ENCODE results near the gene MAFG.

MAFG gene

DNA sequence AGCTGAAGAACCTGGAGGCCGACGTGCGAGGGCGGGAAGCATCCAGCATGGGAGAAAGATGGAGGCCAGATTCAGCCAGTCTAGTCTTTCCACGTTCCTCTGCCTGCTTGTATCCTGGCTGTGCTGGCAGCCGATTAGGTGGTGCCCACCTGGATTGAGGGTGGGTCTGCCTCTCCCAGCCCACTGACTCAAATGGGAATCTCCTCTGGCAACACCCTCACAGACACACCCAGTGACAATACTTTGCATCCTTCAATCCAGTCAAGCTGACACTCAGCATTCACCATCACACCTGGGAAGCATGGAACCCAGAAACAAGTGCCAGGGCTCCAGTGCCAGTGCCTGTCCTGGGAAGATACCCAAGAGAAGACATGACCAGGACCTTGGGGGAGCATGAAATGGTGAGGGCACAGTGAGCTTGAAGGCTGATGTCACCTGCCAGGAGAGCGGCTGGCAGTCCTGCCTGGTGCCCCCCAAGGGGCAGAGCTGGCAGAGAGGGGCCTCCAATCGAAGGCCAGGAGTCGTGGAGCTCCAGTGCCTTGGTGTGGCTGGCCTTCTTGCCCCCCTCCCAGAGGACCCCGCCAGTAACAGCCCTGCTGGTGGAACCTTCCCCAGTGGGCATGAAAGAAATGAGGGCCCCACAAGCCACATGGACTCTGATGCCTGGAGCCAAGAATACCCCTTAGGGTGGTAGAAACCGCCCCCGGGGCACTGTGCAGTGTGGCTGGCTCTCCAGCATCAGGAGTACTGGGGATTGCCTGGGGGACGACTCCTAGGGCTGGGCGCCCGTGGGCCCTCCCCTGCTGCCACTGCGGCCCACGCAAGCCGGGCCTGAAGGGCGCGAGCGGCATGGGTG lies 26.1 kb downstream of the MAFG start:
- Histone ChIP-seq H3K4me3 (ENCODE audit: low read depth, low read length) (no peak overlapping the region), H3K4me1 (ENCODE audit: control insufficient read depth, insufficient read depth, low read length) (0 out of 2 replicates have a peak, but pooled peaks cover 4% of the 10 kb centered on the region), H3K9me3 (ENCODE audit: control insufficient read depth, insufficient read depth, low read depth, low read length) (no peaks in the 10 kb centered on the region), H3K27ac (ENCODE audit: extremely low read depth, low read depth, low read length) (no peak overlapping the region), H3K36me3 (ENCODE audit: control insufficient read depth in 2 of 2, insufficient read depth in 1 of 2, low read length in 2 of 2) (peaks cover 20 to 72% of the 10 kb centered on the region in 2 experiments)
- ChIA-PET POLR2A (interaction anchor here (1.1 to 2.2 kb wide), 2 partner anchors 8 to 121 kb away, joined by 4 to 6 read pairs; partner anchors contain the start of genes CENPX and LRRC45), CTCF (interaction anchor here (0.9 kb wide), 1 partner anchor 205 kb away, joined by 5 read pairs; no protein-coding TSS in a partner anchor)
- TF ChIP-seq ZNF239 (tag by site-specific recombination; IDR thresholded peaks at IDR 0.05) (no peak), ZNF596 (tag by site-specific recombination; IDR thresholded peaks at IDR 0.05) (no peak), ZNF433 (tag by site-specific recombination; IDR thresholded peaks at IDR 0.05; ENCODE audit: low read depth) (no peak), ZNF521 (tag by site-specific recombination; IDR thresholded peaks at IDR 0.05) (no peak), GLIS2 (tag by site-specific recombination; IDR thresholded peaks at IDR 0.05) (peak; percentile 61), ZNF2 (tag by site-specific recombination; IDR thresholded peaks at IDR 0.05) (no peak), EGR2 (tag by site-specific recombination; IDR thresholded peaks at IDR 0.05; ENCODE audit: low read depth) (peak; percentile 5; the same call in 1 of the 2 replicates), ZBTB17 (tag by site-specific recombination; IDR thresholded peaks at IDR 0.05) (peak; percentile 23; the same call in 1 of the 2 replicates), KLF10 (tag by site-specific recombination; IDR thresholded peaks at IDR 0.05) (no peak), ZNF791 (tag by site-specific recombination; IDR thresholded peaks at IDR 0.05) (no peak), ZFHX2 (tag by site-specific recombination; conservative IDR thresholded peaks at IDR 0.05) (peak; percentile 16), GLI2 (tag by site-specific recombination; IDR thresholded peaks at IDR 0.05; ENCODE audit: borderline replicate concordance, low read depth) (no peak)
- TF ChIP-seq, protein P1, sequence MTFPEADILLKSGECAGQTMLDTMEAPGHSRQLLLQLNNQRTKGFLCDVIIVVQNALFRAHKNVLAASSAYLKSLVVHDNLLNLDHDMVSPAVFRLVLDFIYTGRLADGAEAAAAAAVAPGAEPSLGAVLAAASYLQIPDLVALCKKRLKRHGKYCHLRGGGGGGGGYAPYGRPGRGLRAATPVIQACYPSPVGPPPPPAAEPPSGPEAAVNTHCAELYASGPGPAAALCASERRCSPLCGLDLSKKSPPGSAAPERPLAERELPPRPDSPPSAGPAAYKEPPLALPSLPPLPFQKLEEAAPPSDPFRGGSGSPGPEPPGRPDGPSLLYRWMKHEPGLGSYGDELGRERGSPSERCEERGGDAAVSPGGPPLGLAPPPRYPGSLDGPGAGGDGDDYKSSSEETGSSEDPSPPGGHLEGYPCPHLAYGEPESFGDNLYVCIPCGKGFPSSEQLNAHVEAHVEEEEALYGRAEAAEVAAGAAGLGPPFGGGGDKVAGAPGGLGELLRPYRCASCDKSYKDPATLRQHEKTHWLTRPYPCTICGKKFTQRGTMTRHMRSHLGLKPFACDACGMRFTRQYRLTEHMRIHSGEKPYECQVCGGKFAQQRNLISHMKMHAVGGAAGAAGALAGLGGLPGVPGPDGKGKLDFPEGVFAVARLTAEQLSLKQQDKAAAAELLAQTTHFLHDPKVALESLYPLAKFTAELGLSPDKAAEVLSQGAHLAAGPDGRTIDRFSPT (tag by site-specific recombination; IDR thresholded peaks at IDR 0.05) = peak; percentile 67; the same call in 1 of the 2 replicates

DNA sequence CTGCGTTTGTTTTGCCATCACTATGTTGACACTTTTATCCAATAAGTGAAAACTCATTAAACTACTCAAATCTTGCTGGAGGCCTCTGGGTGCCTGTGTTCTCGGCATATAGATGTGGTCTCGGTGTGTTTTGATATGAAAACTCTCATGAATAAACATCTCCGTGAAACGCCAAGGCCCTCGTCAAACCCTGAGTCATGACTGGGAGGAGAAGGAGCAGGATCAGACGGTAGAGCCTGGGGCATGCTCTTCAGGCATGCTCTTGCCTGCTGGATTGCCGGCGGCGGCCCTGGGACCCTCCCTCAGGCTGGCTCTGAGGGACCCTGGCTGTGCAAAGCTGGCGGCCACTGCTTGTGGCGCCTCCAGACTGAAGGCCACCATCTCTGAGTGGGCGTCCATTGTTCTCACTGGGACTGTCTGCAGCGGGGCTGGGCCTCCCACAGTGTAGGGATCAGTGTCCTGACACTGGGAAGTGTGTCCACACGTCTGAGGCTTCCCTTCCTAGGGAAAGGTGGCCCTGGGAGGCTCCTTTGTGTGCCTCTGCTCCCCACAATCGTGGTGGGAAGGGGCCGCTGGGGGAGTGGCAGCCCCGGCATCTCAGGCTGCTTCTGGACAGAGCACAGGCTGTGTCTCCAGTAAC lies 27.2 kb downstream of the MAFG start:
- Histone ChIP-seq H3K4me1 (ENCODE audit: control insufficient read depth, insufficient read depth, low read length) (0 out of 2 replicates have a peak, but pooled peaks cover 4% of the 10 kb centered on the region), H3K27ac (ENCODE audit: extremely low read depth, low read depth, low read length) (no peak overlapping the region), H3K36me3 (ENCODE audit: control insufficient read depth in 2 of 2, insufficient read depth in 1 of 2, low read length in 2 of 2) (peaks cover 30 to 68% of the 10 kb centered on the region in 2 experiments), H3K4me3 (ENCODE audit: low read depth, low read length) (no peak overlapping the region), H3K9me3 (ENCODE audit: control insufficient read depth, insufficient read depth, low read depth, low read length) (no peaks in the 10 kb centered on the region)
- TF ChIP-seq, protein P2, sequence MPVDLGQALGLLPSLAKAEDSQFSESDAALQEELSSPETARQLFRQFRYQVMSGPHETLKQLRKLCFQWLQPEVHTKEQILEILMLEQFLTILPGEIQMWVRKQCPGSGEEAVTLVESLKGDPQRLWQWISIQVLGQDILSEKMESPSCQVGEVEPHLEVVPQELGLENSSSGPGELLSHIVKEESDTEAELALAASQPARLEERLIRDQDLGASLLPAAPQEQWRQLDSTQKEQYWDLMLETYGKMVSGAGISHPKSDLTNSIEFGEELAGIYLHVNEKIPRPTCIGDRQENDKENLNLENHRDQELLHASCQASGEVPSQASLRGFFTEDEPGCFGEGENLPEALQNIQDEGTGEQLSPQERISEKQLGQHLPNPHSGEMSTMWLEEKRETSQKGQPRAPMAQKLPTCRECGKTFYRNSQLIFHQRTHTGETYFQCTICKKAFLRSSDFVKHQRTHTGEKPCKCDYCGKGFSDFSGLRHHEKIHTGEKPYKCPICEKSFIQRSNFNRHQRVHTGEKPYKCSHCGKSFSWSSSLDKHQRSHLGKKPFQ (tag by site-specific recombination; IDR thresholded peaks at IDR 0.05) = no peak
- TF ChIP-seq ZNF157 (tag by site-specific recombination; IDR thresholded peaks at IDR 0.05) = no peak
- TF ChIP-seq ZFHX2 (tag by site-specific recombination; conservative IDR thresholded peaks at IDR 0.05) = peak; percentile 55; the same call in 1 of the 2 replicates
- TF ChIP-seq ZNF169 (tag by site-specific recombination; IDR thresholded peaks at IDR 0.05) = no peak
- TF ChIP-seq, protein P3, sequence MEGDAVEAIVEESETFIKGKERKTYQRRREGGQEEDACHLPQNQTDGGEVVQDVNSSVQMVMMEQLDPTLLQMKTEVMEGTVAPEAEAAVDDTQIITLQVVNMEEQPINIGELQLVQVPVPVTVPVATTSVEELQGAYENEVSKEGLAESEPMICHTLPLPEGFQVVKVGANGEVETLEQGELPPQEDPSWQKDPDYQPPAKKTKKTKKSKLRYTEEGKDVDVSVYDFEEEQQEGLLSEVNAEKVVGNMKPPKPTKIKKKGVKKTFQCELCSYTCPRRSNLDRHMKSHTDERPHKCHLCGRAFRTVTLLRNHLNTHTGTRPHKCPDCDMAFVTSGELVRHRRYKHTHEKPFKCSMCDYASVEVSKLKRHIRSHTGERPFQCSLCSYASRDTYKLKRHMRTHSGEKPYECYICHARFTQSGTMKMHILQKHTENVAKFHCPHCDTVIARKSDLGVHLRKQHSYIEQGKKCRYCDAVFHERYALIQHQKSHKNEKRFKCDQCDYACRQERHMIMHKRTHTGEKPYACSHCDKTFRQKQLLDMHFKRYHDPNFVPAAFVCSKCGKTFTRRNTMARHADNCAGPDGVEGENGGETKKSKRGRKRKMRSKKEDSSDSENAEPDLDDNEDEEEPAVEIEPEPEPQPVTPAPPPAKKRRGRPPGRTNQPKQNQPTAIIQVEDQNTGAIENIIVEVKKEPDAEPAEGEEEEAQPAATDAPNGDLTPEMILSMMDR (tag by site-specific recombination; IDR thresholded peaks at IDR 0.05) = no peak
- peak; percentile 63 for TF ChIP-seq EGR2 (tag by site-specific recombination; IDR thresholded peaks at IDR 0.05; ENCODE audit: low read depth)
- CTCF ChIA-PET = no interaction called here
- POLR2A ChIA-PET = interaction anchor here (0.6 kb wide), 2 partner anchors 16 to 140 kb away, joined by 3 to 9 read pairs; no protein-coding TSS in a partner anchor
